A549 (cell line): ENCODE results near the gene P3H2. TPM values are rescaled to one million over a fixed set of nuclear protein-coding genes. Genes with fewer than 3 reads are reported as not detected.

Experiments used
- ATAC-seq, 2 experiments: fragments of 200-7000 bp in 1 of 2; fragments of >200 bp in 1 of 2; cut with Nextera tagmentation in 1 of 2; cut with Tn5 transposase in 1 of 2; 3 replicates each; pipeline versions ENCODE4 v1.8.0 to v1.9.1; 2018 to 2020; ENCODE audit warnings: mild to moderate bottlenecking in 1 of 2, moderate library complexity in 1 of 2
- CTCF ChIA-PET: fragments of 300-600 bp; sonication (Branson Sonifier 250); formaldehyde crosslinking; extraction: SDS; loops from one replicate; lab custom pipeline; 2021; ENCODE audit warnings: antibody characterized with exemption, inconsistent platforms; lab: Yijun Ruan, JAX
- POLR2A ChIA-PET: fragments of 350-600 bp; formaldehyde crosslinking; extraction: SDS; loops from one replicate; lab custom pipeline; 2021; ENCODE audit warnings: antibody characterized with exemption, inconsistent platforms; lab: Yijun Ruan, JAX
- DNase-seq, 2 experiments: peaks; one replicate each; pipeline versions ENCODE4 v3.0.0 to v3.0.0-alpha.2; 2011 to 2016; ENCODE audit warnings: low read depth in 1 of 2, low spot score in 1 of 2
- FAIRE-seq: peaks from 2 replicates; lab custom pipeline; 2011; peaks lifted over from hg19 to GRCh38; lab: Jason Lieb, UNC
- H3K27ac ChIP-seq, 2 experiments: fragments of >200 bp; sonication (Bioruptor Twin); formaldehyde crosslinking; 3 replicates each; pipeline ENCODE4 v1.5.1; 2016 to 2017
- H3K4me1 ChIP-seq: fragments of >200 bp; sonication (Bioruptor Twin); formaldehyde crosslinking; 3 replicates; pipeline ENCODE4 v1.6.1; 2016
- H3K4me2 ChIP-seq: fragments of >200 bp; sonication (Bioruptor Twin); formaldehyde crosslinking; 3 replicates; pipeline ENCODE4 v1.6.1; 2016
- H3K4me3 ChIP-seq: fragments of >200 bp; sonication (Bioruptor Twin); formaldehyde crosslinking; 3 replicates; pipeline ENCODE4 v1.5.1; 2016
- H3K9me3 ChIP-seq: fragments of >200 bp; sonication (Bioruptor Twin); formaldehyde crosslinking; 3 replicates; pipeline ENCODE4 v1.6.1; 2016
- ATOH8 ChIP-seq: fragments of 250-450 bp; sonication (Bioruptor Pico); IDR thresholded peaks from 2 replicates; pipeline ENCODE4 v1.5.0; 2020; ENCODE audit warnings: low read depth, mild to moderate bottlenecking, moderate library complexity
- BHLHE40 ChIP-seq: IDR thresholded peaks from 2 replicates; pipeline ENCODE4 v1.6.1; 2012; ENCODE audit warnings: low read depth, low read length, inconsistent platforms
- CEBPB ChIP-seq, 2 experiments: fragments of >200 bp in 1 of 2; sonication (Bioruptor Twin) in 1 of 2; formaldehyde crosslinking in 1 of 2; IDR thresholded peaks; 2 replicates each; pipeline ENCODE4 v1.6.1; 2012 to 2016
- CHD2 ChIP-seq: fragments of 150-350 bp; IDR thresholded peaks from 2 replicates; pipeline ENCODE4 v1.6.1; 2014; ENCODE audit warnings: low read length; ENCODE audit not compliant: partially characterized antibody
- CHD4 ChIP-seq: fragments of 200-600 bp; sonication (generic); IDR thresholded peaks from 2 replicates; pipeline ENCODE4 v1.6.1; 2016; ENCODE audit warnings: antibody characterized with exemption, mild to moderate bottlenecking, borderline replicate concordance
- CTCF ChIP-seq: fragments of >200 bp; sonication (Bioruptor Twin); formaldehyde crosslinking; IDR thresholded peaks from 3 replicates; pipeline ENCODE4 v1.5.1; 2016
- EHMT2 ChIP-seq: fragments of 200-600 bp; sonication (generic); IDR thresholded peaks from 2 replicates; pipeline ENCODE4 v1.6.1; 2016; ENCODE audit warnings: antibody characterized with exemption, low read depth, mild to moderate bottlenecking, moderate library complexity
- ELK1 ChIP-seq: fragments of 150-350 bp; IDR thresholded peaks from 2 replicates; pipeline ENCODE4 v1.6.1; 2014; ENCODE audit warnings: low read depth, mild to moderate bottlenecking, low read length
- FOXS1 ChIP-seq: fragments of 250-450 bp; sonication (Bioruptor Pico); IDR thresholded peaks from 2 replicates; pipeline ENCODE4 v1.5.0; 2020; ENCODE audit warnings: mild to moderate bottlenecking, moderate library complexity
- HEYL ChIP-seq: fragments of 250-450 bp; sonication (Bioruptor Pico); IDR thresholded peaks from 2 replicates; pipeline ENCODE4 v1.8.0; 2021; ENCODE audit warnings: mild to moderate bottlenecking, moderate library complexity
- HOXA7 ChIP-seq: fragments of 250-450 bp; sonication (Bioruptor Pico); IDR thresholded peaks from 2 replicates; pipeline ENCODE4 v1.5.0; 2020; ENCODE audit warnings: mild to moderate bottlenecking, moderate library complexity
- JUN ChIP-seq, 2 experiments: fragments of >200 bp; sonication (Bioruptor Twin); formaldehyde crosslinking; IDR thresholded peaks; 2 replicates in 1 of 2; 3 replicates in 1 of 2; pipeline ENCODE4 v1.6.1; 2016 to 2017
- KDM5A ChIP-seq: fragments of 200-600 bp; sonication (generic); IDR thresholded peaks from 2 replicates; pipeline ENCODE4 v1.6.1; 2016; ENCODE audit warnings: antibody characterized with exemption, mild to moderate bottlenecking
- NFE2L2 ChIP-seq: fragments of 150-350 bp; conservative IDR thresholded peaks from 2 replicates; pipeline ENCODE4 v1.6.1; 2014; ENCODE audit warnings: low read length
- PBX3 ChIP-seq: IDR thresholded peaks from 2 replicates; pipeline ENCODE4 v1.6.1; 2012
- RAD21 ChIP-seq, 2 experiments: fragments of >200 bp in 1 of 2; sonication (Bioruptor Twin) in 1 of 2; formaldehyde crosslinking in 1 of 2; IDR thresholded peaks in 1 of 2; conservative IDR thresholded peaks in 1 of 2; 2 replicates in 1 of 2; 3 replicates in 1 of 2; pipeline ENCODE4 v1.6.1; 2012 to 2018; ENCODE audit warnings: inconsistent platforms in 1 of 2
- RCOR1 ChIP-seq: fragments of 150-350 bp; IDR thresholded peaks from 2 replicates; pipeline ENCODE4 v1.6.1; 2014; ENCODE audit warnings: antibody characterized with exemption, low read length, low read depth
- REST ChIP-seq: fragments of 200-600 bp; sonication (generic); IDR thresholded peaks from 2 replicates; pipeline ENCODE4 v1.6.1; 2016; ENCODE audit warnings: antibody characterized with exemption, mild to moderate bottlenecking, moderate library complexity
- RFX5 ChIP-seq: fragments of 450-650 bp; IDR thresholded peaks from 2 replicates; pipeline ENCODE4 v1.7.1; 2014; ENCODE audit warnings: antibody characterized with exemption, mild to moderate bottlenecking, moderate library complexity
- SMC3 ChIP-seq: fragments of >200 bp; sonication (Bioruptor Twin); formaldehyde crosslinking; IDR thresholded peaks from 3 replicates; pipeline ENCODE4 v1.6.1; 2018; ENCODE audit warnings: inconsistent platforms
- SREBF2 ChIP-seq: fragments of 450-650 bp; IDR thresholded peaks from 2 replicates; pipeline ENCODE4 v1.6.1; 2014; ENCODE audit warnings: mild to moderate bottlenecking, moderate library complexity
- TP53 ChIP-seq: fragments of 250-450 bp; sonication (Bioruptor Pico); IDR thresholded peaks from 2 replicates; pipeline ENCODE4 v1.5.0; 2021; ENCODE audit warnings: mild to moderate bottlenecking, moderate library complexity
- USF2 ChIP-seq: fragments of 450-650 bp; IDR thresholded peaks from 2 replicates; pipeline ENCODE4 v1.6.1; 2014; ENCODE audit warnings: antibody characterized with exemption
- ZFP36 ChIP-seq: fragments of 450-650 bp; IDR thresholded peaks from 2 replicates; pipeline ENCODE4 v1.6.1; 2014; ENCODE audit warnings: borderline replicate concordance; ENCODE audit not compliant: partially characterized antibody
- ZNF302 ChIP-seq: fragments of 250-450 bp; sonication (Bioruptor Pico); IDR thresholded peaks from 2 replicates; pipeline ENCODE4 v1.9.0; 2021; ENCODE audit warnings: inconsistent platforms, mild to moderate bottlenecking, moderate library complexity
- WGBS: methylation state at CpG from one replicate; pipeline ENCODE4 v1.1.6; 2017; ENCODE audit errors: missing lambda C conversion rate; 5-methylcytosine and 5-hydroxymethylcytosine counted together
- polyA plus RNA-seq, 4 experiments: library from polyadenylated mRNA; depleted of rRNA in 3 of 4; stranded (reverse); fragments of >200 nt; fragmentation: RNase III in 1 of 4; extraction: RNeasy Plus Mini Kit Qiagen cat#74134 plus additional on column Dnase treatment in 1 of 4; gene quantifications; 2 replicates in 3 of 4; 3 replicates in 1 of 4; pipeline ENCODE4 v1.2.3, GENCODE V29; 2011 to 2017

P3H2 gene
- polyA plus RNA-seq, 2 of the 4 experiments (the other 2 are of a cell fraction), result 56.6 to 72.5 TPM

- no peak overlapping the region for H3K27ac ChIP-seq
- H3K4me2 ChIP-seq, result no peak overlapping the region
- H3K4me3 ChIP-seq, result no peak overlapping the region
- peaks cover 59% of the 10 kb centered on the region for H3K4me1 ChIP-seq
- ChIA-PET CTCF (interaction anchor here (1.4 kb wide), 1 partner anchor 20 kb away, joined by 3 read pairs; no protein-coding TSS in a partner anchor), POLR2A (no interaction called here)
- no peak for FAIRE-seq
- DNase-seq, result no peak
- WGBS, result 92% methylated on average over 9 of the region's 9 CpGs
- ATAC-seq, result no peak
- no peaks in the 10 kb centered on the region for H3K9me3 ChIP-seq
- no peak for TF ChIP-seq HEYL (CRISPR knock-in tag)
- TF ChIP-seq BHLHE40, result no peak
- no peak for TF ChIP-seq ZFP36
- no peak for TF ChIP-seq RCOR1
- no peak for TF ChIP-seq SMC3
- TF ChIP-seq ATOH8 (CRISPR knock-in tag), result no peak
Measured at GRCh38 chr3:190088890-190089289, 31.8 kb downstream of the P3H2 start.

- Histone ChIP-seq H3K27ac (peak overlapping the region in 1 of 2 experiments; percentile 37; a peak in 2 of 6 replicates), H3K4me2 (no peak overlapping the region), H3K4me3 (no peak overlapping the region), H3K9me3 (no peaks in the 10 kb centered on the region), H3K4me1 (peaks cover 45% of the 10 kb centered on the region)
- 73% methylated on average over 2 of the region's 2 CpGs for whole genome bisulfite sequencing
- FAIRE-seq (no peak), DNase-seq (no peak), ATAC-seq (no peak)
- POLR2A ChIA-PET, result no interaction called here
- CTCF ChIA-PET, result no interaction called here
- no peak for TF ChIP-seq TP53 (CRISPR knock-in tag)
- no peak for TF ChIP-seq RAD21 (conservative IDR thresholded peaks at IDR 0.05 in 1 of 2, IDR thresholded peaks at IDR 0.05 in 1 of 2)
- no peak for TF ChIP-seq PBX3
- no peak for TF ChIP-seq CHD4
- TF ChIP-seq HEYL (CRISPR knock-in tag), result no peak
- no peak for TF ChIP-seq ZNF302 (CRISPR knock-in tag)
- no peak for TF ChIP-seq REST
- TF ChIP-seq ZFP36, result no peak
- no peak for TF ChIP-seq RFX5
- no peak for TF ChIP-seq CHD2
- no peak for TF ChIP-seq EHMT2
Measured at GRCh38 chr3:190086191-190086590, 34.5 kb downstream of the P3H2 start.

- Histone ChIP-seq H3K4me1 (peaks cover 41% of the 10 kb centered on the region), H3K4me2 (no peak overlapping the region), H3K27ac (no peak overlapping the region), H3K4me3 (no peak overlapping the region), H3K9me3 (no peaks in the 10 kb centered on the region)
- FAIRE-seq (no peak), ATAC-seq (no peak), DNase-seq (no peak)
- CTCF ChIA-PET, result no interaction called here
- WGBS, result 85% methylated on average over 3 of the region's 3 CpGs
- POLR2A ChIA-PET, result no interaction called here
- TF ChIP-seq ELK1 (no peak), ZFP36 (no peak), CTCF (no peak), CEBPB (IDR thresholded peaks at IDR 0.05) (no peak), CHD4 (no peak), JUN (IDR thresholded peaks at IDR 0.05) (no peak), FOXS1 (CRISPR knock-in tag) (no peak), HOXA7 (CRISPR knock-in tag) (no peak), USF2 (no peak), NFE2L2 (no peak), KDM5A (no peak), SREBF2 (no peak)
Measured at GRCh38 chr3:190084983-190085382, 35.7 kb downstream of the P3H2 start.
